Endothelial cell of umbilical vein (primary cell): ENCODE data around the gene DRC1. TPM values are rescaled to one million over a fixed set of nuclear protein-coding genes. Genes with fewer than 3 reads are reported as not detected.

Source experiments
- BruUV-seq: library from RNA; stranded (reverse); fragments of 400-500 nt; replicated peaks from 2 replicates; lab custom pipeline; 2021; lab: Mats Ljungman, UMichigan
- CTCF ChIA-PET: fragments of 300-600, 350-600 bp; sonication (Branson Sonifier 250); formaldehyde crosslinking; loops from one replicate; lab custom pipeline; 2021; ENCODE audit warnings: antibody characterized with exemption, inconsistent platforms; lab: Charles Lee
- POLR2A ChIA-PET: fragments of 300-600, 350-600 bp; sonication (Branson Sonifier 250); formaldehyde crosslinking; loops from one replicate; lab custom pipeline; 2021; ENCODE audit warnings: antibody characterized with exemption, inconsistent platforms; lab: Charles Lee
- DNase-seq: peaks from one replicate; pipeline ENCODE4 v3.0.0-alpha.2; 2011; ENCODE audit warnings: low read depth, low spot score
- FAIRE-seq: peaks from 2 replicates; lab custom pipeline; 2011; peaks lifted over from hg19 to GRCh38; lab: Jason Lieb, UNC
- H2AFZ ChIP-seq: 2 replicates; pipeline ENCODE4 v1.6.0; 2012; ENCODE audit warnings: low read depth, low read length, control low read depth, inconsistent platforms
- H3K27ac ChIP-seq: 2 replicates; pipeline ENCODE4 v1.5.1; 2011; ENCODE audit warnings: low read depth, mild to moderate bottlenecking, control low read depth, low read length, moderate library complexity; ENCODE audit not compliant: insufficient read depth
- H3K27me3 ChIP-seq, 2 experiments: 2 replicates each; pipeline versions ENCODE4 v1.6.0 to v1.6.1; 2011; ENCODE audit warnings: low read length in 2 of 2, mixed read lengths in 1 of 2; ENCODE audit not compliant: control insufficient read depth in 2 of 2, insufficient read depth in 2 of 2
- H3K36me3 ChIP-seq, 2 experiments: 2 replicates in 1 of 2; 3 replicates in 1 of 2; pipeline ENCODE4 v1.5.1; 2011; ENCODE audit warnings: low read length in 2 of 2, mild to moderate bottlenecking in 1 of 2, moderate library complexity in 1 of 2; ENCODE audit not compliant: control insufficient read depth in 2 of 2, insufficient read depth in 2 of 2; ENCODE audit errors: extremely low read depth in 1 of 2
- H3K4me1 ChIP-seq: 3 replicates; pipeline ENCODE4 v1.5.1; 2011; ENCODE audit warnings: mild to moderate bottlenecking, low read length; ENCODE audit not compliant: control insufficient read depth, insufficient read depth; ENCODE audit errors: extremely low read depth
- H3K4me2 ChIP-seq: 2 replicates; pipeline ENCODE4 v1.6.1; 2011; ENCODE audit warnings: low read length, control low read depth, mixed read lengths; ENCODE audit not compliant: insufficient read depth
- H3K4me3 ChIP-seq, 3 experiments: fragments of 200-600 bp in 1 of 3; sonication (generic), shearing (Covaris generic) in 1 of 3; replicated peaks in 1 of 3; 2 replicates each; pipeline ENCODE4 v1.5.1; 2011 to 2016; ENCODE audit warnings: control low read depth in 3 of 3, low read length in 3 of 3, mild to moderate bottlenecking in 2 of 3, inconsistent platforms in 1 of 3, low read depth in 1 of 3, moderate library complexity in 1 of 3; ENCODE audit not compliant: insufficient read depth in 1 of 3
- H3K79me2 ChIP-seq: 2 replicates; pipeline ENCODE4 v1.6.0; 2012; ENCODE audit warnings: low read length, inconsistent platforms; ENCODE audit not compliant: control insufficient read depth, insufficient read depth
- H3K9ac ChIP-seq: replicated peaks from 2 replicates; pipeline ENCODE3; 2011; ENCODE audit warnings: low read length, control low read depth; ENCODE audit not compliant: insufficient read depth; ENCODE audit errors: extremely low read depth
- H3K9me1 ChIP-seq: replicated peaks from 3 replicates; pipeline ENCODE4 v1.6.0; 2011; ENCODE audit warnings: mild to moderate bottlenecking, low read length; ENCODE audit not compliant: control insufficient read depth, insufficient read depth; ENCODE audit errors: extremely low read depth
- H3K9me3 ChIP-seq: replicated peaks from 2 replicates; pipeline ENCODE4 v1.5.1; 2012; ENCODE audit warnings: low read length, inconsistent platforms; ENCODE audit not compliant: control insufficient read depth, insufficient read depth
- H4K20me1 ChIP-seq: replicated peaks from 2 replicates; pipeline ENCODE3; 2011; ENCODE audit warnings: mild to moderate bottlenecking, low read length; ENCODE audit not compliant: control insufficient read depth, insufficient read depth; ENCODE audit errors: extremely low read depth
- CTCF ChIP-seq, 2 donors: IDR thresholded peaks; 1 replicate in 1 of 2; 2 replicates in 1 of 2; pipeline ENCODE4 v1.5.1; 2011; ENCODE audit warnings: low read length in 2 of 2, mild to moderate bottlenecking in 2 of 2, moderate library complexity in 2 of 2, control low read depth in 1 of 2, inconsistent platforms in 1 of 2, low read depth in 1 of 2; ENCODE audit not compliant: insufficient read depth in 1 of 2; ENCODE audit errors: extremely low read depth in 1 of 2
- EZH2 ChIP-seq: IDR thresholded peaks from 2 replicates; pipeline ENCODE4 v1.6.1; 2012; ENCODE audit warnings: borderline replicate concordance, low read depth, mild to moderate bottlenecking, moderate library complexity, low read length, inconsistent platforms; ENCODE audit not compliant: severe bottlenecking
- FOS ChIP-seq: IDR thresholded peaks from 2 replicates; pipeline ENCODE4 v1.6.1; 2011; ENCODE audit warnings: mild to moderate bottlenecking, low read length, moderate library complexity, borderline replicate concordance; ENCODE audit not compliant: insufficient read depth
- GATA2 ChIP-seq: IDR thresholded peaks from 2 replicates; pipeline ENCODE4 v1.7.0; 2011; ENCODE audit warnings: low read depth, mild to moderate bottlenecking, moderate library complexity, mixed read lengths, low read length; ENCODE audit not compliant: insufficient read length, insufficient read depth
- JUN ChIP-seq: IDR thresholded peaks from 2 replicates; pipeline ENCODE4 v1.6.1; 2011; ENCODE audit warnings: borderline replicate concordance, low read depth; ENCODE audit not compliant: insufficient read length, insufficient read depth
- MYC ChIP-seq: IDR thresholded peaks from one replicate; pipeline ENCODE4 v1.6.1; 2011; ENCODE audit warnings: mild to moderate bottlenecking, low read depth, low read length
- POLR2A ChIP-seq: IDR thresholded peaks from 2 replicates; pipeline ENCODE4 v1.6.1; 2012; ENCODE audit warnings: low read depth, mild to moderate bottlenecking, control low read depth, low read length
- POLR2AphosphoS5 ChIP-seq: IDR thresholded peaks from 2 replicates; pipeline ENCODE4 v1.6.1; 2012; ENCODE audit warnings: low read depth, mild to moderate bottlenecking, control low read depth, low read length, moderate library complexity; ENCODE audit not compliant: insufficient read depth
- dilution Hi-C: fragments of 300-500 bp; cut with MboI; formaldehyde crosslinking; loops from one replicate; pipeline ENCODE4 v1.15.0; 2019; ENCODE audit warnings: low sequenced_read_pairs; ENCODE audit not compliant: extremely low pct_ligation_motif_present
- intact Hi-C: fragments of 100-400 bp; cut with micrococcal nuclease; formaldehyde crosslinking; loops from one replicate; pipeline ENCODE4 v1.10.0; 2022
- polyA plus RNA-seq, 4 experiments: library from polyadenylated mRNA; depleted of rRNA in 3 of 4; stranded (reverse) in 3 of 4; unstranded in 1 of 4; fragments of >200 nt; gene quantifications; 2 replicates each; pipeline versions ENCODE4 v1.2.1 to v1.2.3, GENCODE V29; 2011 to 2012; ENCODE audit warnings: missing spikeins in 1 of 4
- total RNA-seq: library from RNA; stranded (reverse); gene quantifications from 2 replicates; pipeline ENCODE4 v1.2.3, GENCODE V29; 2021
- TF ChIP-seq, protein P1 (sequence below): IDR thresholded peaks from 2 replicates; pipeline ENCODE4 v1.6.1; 2011; ENCODE audit not compliant: insufficient read depth, insufficient read length

DRC1 gene
- total and polyA plus RNA-seq, 2 donors (not counting 3 experiments of a cell fraction or from before 2014, with no cell fraction given): 0.44 TPM; not detected in 1

GRCh38 chr2:26394694-26395093, 7.0 kb upstream of the DRC1 start:
- ChIA-PET POLR2A (no interaction called here), CTCF (no interaction called here)
- no peak for FAIRE-seq
- no peak overlapping the region for H3K9ac ChIP-seq
- no peak for DNase-seq
- no peak overlapping the region for H3K4me3 ChIP-seq
- no TSS peak for BruUV-seq
- no peaks in the 10 kb centered on the region for H3K9me1 ChIP-seq
- H3K4me1 ChIP-seq: no peaks in the 10 kb centered on the region
- peaks cover 0 to 3% of the 10 kb centered on the region in 2 experiments for H3K36me3 ChIP-seq
- no peaks in the 10 kb centered on the region for H3K9me3 ChIP-seq
- TF ChIP-seq GATA2: no peak
- TF ChIP-seq, protein P1, sequence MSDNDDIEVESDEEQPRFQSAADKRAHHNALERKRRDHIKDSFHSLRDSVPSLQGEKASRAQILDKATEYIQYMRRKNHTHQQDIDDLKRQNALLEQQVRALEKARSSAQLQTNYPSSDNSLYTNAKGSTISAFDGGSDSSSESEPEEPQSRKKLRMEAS: no peak
- TF ChIP-seq FOS: no peak
- TF ChIP-seq EZH2: no peak
- no peak for TF ChIP-seq POLR2AphosphoS5
- TF ChIP-seq MYC: no peak
- no peak for TF ChIP-seq CTCF (IDR thresholded peaks at IDR 0.05; ENCODE audit: extremely low read depth in 1 of 2, insufficient read depth in 1 of 2, low read depth in 1 of 2, low read length in 2 of 2)
- no peak for TF ChIP-seq JUN
- TF ChIP-seq POLR2A: no peak
- dilution Hi-C loops (no loop called here), intact Hi-C loops (no loop called here)
- no peaks in the 10 kb centered on the region for H4K20me1 ChIP-seq
- H3K27me3 ChIP-seq: no peaks in the 10 kb centered on the region
- H3K4me2 ChIP-seq: no peak overlapping the region
- no peak overlapping the region for H3K27ac ChIP-seq
- no peaks in the 10 kb centered on the region for H3K79me2 ChIP-seq
- H2AFZ ChIP-seq: no peak overlapping the region
